ENCODE measurements around the gene CTSO.
"Not testable (repeated sequence)": the region's sequence is repeated elsewhere in the genome, so short reads cannot be mapped to it uniquely, and the experiment has no call there.

CTSO gene

DNA sequence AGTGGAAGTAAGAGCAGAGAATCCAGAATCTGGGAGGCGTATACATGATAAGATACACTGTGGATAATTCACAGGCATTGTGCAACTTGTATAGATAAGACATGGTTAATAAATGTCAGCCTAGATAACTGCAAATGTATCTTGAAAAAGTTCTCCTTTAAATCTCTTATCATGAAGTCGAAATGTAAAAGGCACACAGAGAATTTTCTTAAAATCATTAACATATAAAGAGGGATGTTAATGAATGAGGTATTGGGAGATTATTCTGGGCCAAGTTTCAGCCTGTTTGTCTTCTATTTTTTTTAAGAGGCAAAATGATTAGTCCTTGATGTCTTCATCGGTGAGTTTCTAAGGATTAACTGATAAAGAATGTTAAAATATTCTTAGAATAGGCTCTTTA, 49.3 kb downstream of the CTSO start:
- DNase-seq, result no peak

DNA sequence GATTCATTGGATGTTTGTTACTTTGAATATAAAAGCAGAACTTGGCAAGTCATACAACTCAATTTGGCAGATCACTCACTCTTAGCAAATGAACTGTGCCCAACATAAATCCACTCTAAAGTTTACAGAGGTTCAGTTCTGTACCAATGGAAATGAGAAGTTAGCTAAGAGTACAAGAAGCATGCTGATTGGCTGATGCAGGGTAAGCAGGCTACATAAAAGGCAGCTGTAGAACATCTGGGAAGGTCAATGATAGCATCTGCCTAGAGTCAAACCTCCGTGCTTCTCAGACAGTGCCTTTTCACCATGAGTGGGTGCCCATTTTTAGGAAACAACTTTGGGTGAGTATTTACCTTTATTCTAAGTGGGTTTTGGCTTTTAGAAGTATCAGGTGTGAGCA, 50.2 kb downstream of the CTSO start, which contains the start of gene TDO2:
Gene TDO2 (plus strand): TSS at position 244 of the 400 bp plus-strand sequence. CDS start 63 bp downstream, at position 307.
- DNase-seq, result no peak

DNA sequence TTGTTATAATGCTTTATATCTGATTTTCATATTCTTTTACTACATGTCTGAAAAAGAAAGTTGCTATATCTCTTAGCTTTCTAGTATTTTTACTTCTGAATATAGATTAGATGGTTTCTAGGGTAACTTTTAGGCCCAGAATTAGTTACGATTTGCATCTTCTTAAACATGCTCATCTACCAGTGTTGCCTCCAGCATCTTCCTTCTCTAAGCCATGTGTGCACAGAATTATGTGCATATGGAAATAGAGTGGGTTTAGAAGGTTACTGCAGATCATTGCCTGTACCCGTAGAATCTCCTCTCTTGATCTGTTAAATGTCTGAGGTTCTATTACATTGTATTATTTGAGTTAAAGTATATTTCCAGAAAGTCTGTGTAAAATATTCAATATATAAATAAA, 52.7 kb downstream of the CTSO start:
- no peak for DNase-seq

DNA sequence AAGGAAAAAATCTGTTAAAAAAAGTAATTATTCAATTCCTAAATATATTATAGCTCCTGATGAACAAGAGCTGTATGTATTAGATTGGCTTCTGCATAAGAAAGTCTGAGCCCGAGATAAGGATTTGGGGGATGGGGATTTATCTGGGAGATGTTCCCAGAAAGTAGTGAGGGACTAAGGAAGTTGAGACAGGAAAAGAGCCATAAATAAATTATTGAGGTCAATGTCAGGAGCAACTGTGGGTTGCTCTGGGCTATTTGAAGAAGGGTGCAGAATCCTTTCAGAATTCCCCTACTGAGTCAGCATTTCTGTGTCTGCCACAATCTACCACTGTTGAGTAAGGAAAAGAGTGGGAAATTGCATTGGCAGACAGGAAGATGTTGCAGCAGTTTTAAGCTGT, 53.3 kb downstream of the CTSO start:
- no peak for DNase-seq

DNA sequence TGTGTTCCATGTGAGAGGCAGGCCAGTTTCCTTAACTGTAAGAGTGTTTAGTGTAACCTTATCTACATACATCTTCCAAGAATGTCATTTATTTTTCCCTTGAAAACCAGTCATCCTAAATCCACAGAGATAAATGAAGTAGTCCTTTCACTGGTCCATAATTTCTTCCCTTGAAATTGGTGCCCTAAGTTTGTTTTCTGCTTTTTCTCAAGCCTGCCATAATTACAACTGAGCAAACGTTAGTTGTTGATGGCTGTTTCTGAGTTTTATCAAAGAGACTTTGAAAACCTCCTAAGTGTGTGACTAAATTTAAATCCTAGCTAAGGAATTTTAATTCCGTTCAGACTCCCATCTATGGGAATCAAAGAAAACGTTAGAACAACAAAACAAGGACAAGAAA, 53.8 kb downstream of the CTSO start:
- no peak for DNase-seq

DNA sequence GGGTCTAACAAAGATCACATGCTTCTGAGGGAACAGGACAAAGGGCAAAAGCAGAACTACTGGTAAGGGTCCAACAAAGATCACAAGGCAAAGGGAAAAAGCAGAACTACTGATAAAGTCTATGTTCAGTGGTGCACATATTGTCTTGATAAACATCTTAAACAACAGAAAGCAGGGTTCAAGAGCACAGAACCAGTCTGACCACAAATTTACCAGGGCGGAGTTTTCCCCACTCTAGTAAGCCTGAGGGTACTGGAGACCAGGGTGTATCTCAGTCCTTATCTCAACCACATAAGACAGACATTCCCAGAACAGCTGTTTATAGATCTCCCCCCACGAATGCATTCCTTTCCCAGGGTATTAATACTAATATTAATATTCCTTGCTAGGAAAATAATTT, 55.3 kb downstream of the CTSO start:
- DNase-seq, result not testable (repeated sequence)

DNA sequence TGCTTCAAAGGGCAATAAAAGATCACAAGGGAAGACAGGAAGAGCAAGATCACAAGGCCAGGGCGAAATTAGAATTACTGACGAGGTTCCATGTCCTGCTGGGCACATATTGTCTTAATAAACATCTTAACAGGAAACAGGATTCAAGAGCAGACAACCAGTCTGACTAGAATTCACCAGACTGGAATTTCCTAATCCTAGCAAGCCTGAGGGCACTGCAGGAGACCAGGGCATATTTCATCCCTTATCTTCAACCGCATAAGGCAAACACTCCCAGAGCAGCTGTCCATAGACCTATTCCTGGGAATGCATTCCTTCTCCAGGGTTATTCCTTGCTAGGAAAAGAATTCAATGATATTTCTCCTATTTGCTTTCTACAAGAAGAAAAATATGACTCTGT, 62.6 kb downstream of the CTSO start:
- DNase-seq, result no peak

DNA sequence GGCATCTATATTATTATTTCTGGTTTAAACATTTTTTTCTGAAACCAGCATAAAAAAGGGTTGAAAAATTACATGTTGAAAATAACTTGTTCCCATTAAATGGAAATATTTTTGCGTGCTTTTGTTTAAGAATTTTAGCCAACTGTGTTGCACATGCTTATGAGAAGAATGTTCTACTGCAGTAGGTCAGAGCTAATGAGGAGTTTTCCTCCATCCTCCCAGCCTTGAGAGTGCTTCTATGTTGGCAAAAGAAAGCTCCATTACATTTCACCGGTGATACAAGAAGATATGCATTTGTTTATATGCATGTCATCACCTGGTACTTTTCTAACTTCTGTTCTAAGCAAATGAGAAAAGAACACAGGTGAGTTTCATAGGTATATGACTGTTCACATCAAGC, 63.7 kb downstream of the CTSO start:
- no peak for DNase-seq

DNA sequence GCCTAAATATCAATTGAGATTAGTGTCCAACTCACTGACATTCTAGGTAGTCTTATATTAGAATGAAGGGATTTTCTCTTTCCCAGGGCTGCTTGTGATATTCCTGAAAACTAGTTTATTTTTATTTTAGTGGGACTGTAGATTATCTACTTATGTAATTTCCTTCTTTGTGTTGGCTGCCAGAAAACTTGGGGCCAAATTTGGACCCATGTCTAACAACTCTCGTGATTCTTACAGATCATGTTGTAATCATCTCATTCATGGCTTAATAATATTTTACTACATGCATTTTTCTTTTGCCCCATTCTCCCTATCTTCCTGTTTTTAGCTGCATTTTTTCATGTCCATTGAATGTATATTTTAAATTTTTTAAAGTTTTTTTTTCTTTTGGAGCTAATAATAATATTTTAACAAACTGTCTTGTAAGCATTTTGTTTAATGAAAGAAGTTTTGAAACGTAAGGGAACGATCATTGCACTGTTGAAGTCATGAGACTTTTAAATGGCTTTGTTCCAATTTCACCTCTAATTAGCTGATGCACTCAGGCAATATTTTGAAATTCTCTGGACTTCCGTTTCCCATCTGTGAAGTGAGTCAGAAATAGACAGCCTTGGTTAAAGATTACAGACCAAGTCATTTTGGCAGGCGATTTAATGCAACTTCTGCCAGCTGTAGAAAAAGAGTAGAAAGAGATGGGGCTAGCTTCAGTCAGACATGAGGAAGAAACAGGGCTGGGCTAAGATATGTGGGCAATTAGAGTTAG, 64.5 kb downstream of the CTSO start:
- no peak for DNase-seq

DNA sequence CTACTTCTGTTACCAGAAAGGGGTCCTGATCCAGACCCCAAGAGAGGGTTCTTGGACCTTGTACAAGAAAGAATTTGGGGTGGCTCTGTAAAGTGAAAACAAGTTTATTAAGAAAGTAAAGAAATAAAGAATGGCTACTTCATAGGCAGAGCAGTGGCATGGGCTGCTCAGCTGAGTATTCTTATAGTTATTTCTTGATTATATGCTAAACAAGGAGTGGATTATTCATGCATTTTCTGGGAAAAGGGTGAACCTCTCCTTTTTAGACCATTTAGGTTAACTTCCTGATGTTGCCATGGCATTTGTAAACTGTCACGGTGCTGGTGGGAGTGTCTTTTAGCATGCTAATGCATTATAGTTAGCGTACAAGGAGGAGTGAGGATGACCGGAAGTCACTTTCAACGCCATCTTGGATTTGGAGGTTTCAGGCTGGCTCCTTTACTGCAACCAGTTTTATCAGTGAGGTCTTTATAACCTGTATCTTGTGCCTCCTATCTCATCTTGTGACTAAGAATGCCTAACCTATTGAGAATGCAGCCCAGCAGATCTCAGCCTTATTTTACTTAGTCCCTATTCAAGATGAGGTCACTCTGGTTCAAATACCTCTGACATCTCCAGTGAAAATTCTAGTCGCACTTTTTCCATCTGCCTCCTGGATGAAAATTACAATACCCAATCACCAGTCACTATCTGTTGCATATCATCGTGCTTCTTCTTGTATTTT, 65.7 kb downstream of the CTSO start:
- no peak for DNase-seq

DNA sequence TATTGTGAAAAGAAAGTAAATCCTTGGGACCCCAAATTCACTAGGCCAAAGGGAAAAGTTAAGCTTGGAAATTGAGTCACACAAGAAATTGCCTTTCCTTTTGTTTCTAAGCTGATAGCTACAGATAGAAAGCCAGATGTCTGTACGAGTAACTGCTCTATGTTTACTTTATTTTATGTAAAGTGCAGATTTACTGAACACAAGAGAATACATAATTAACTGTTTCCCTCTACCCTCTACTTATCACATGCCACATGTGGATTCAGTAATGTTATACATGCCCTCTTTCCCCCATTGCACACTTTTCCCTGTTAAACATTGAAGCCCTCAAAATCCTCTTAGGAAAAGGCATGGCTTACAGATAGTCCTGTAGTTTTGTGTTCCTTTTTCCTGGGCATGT, 66.6 kb downstream of the CTSO start:
- no peak for DNase-seq

DNA sequence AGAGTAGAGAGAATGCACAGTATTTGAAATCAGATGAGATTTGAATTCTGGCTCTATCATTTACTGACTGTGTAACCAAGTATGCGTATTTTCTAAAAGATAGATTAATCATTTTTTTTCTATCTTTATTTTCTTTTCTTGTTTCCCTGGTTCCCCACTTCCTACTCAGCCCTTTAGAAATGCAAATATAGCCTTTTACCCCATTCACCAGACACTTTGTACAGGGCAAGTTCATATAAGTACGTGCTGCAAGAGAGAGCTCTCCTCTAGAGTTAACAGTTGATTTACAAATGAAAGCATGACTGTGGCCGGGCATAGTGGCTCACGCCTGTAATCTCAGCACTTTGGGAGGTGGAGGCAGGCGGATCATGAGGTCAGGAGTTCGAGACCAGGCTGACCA, 68.0 kb downstream of the CTSO start:
- DNase-seq, result no peak

DNA sequence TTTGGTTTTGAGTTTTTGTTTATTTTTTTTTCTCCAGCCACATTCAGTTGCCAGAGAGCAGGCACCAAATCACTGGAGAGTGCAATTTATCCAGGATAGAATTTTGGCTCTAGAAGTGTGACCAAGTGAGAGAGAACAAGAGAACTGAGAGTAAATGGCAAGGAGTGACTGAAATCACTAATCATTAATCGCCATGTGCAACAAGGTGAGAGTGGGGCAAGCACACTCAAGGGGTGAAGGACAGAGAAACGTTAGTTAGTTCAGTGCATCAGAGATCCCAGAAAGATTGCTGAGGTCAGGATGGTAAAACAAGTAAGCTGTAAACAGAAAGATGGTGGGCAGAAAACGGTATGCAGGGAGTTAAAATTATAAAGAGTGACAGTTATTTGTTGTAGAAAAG, 69.8 kb downstream of the CTSO start:
- DNase-seq, result no peak

DNA sequence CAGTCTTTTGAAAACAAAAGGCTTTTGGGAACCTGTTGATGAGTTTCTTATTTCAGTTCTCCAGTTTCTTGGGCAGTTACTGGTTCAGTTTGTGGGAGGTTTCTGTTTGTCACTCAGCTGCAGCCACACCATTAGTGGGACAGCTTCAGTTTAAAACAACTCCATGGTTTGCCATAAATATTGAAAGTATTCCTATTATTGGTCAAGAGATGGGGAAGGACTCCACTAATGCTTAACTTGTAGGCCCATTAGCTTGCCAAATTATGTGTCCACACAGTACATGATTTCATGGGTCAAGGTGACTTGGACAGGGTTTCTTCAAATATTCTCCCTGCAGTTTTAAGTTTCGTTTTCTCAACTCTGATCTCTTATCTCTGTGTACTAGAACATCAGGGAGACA, 72.1 kb downstream of the CTSO start:
- DNase-seq, result no peak

DNA sequence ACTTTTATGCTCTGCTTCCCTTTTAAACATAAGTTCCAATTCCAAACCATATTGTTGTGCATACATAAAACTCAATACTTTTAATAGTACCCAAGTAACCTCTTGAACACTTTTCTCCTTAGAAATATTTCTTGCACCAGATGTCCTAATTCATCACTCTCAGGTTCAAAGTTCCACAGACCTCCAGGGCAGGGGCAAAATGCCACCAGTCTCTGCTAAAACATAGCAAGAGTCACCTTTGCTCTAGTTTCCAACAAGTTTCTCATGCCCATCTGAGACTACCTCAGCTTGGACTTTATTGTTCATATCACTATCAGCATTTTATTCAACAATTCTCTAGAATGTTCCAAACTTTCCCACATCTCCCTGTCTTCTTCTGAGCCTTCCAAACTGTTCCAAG, 73.9 kb downstream of the CTSO start:
- DNase-seq, result no peak

DNA sequence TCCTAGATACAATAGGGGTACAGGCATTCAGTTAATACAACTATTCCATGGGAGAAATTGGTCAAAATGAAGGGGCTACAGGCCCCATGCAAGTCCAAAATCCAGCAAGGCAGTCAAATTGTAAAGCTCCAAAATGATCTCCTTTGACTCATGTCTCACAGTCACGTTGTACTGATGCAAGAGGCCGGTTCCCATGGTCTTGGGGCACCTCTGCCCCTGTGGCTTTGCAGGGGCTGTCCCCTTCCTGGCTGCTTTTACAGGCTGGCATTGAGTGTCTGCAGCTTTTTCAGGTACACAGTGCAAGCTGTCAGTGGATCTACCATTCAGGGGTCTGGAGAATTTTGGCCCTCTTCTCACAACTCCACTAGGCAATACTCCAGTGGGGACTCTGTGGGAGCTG, 75.1 kb downstream of the CTSO start:
- no peak for DNase-seq

DNA sequence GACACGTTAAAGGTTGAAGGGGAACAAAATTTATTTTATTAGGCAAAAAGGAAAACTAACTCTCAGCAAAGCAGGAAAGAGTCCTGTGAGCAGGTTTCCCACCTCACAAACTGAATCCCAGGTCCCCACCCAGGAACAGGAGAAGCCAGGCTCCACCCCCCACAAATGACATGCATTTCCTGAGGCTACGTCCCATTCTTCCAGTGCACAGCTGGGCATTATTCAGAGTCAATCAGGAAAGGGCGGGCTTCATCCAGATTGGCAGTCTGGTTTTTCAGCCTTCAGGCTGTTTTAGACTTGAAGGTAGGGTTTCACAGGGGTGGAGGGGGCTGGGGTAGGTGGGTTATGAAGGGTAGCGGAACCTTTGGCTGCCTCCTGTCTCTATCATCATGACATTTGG, 75.7 kb downstream of the CTSO start:
- DNase-seq, result no peak

DNA sequence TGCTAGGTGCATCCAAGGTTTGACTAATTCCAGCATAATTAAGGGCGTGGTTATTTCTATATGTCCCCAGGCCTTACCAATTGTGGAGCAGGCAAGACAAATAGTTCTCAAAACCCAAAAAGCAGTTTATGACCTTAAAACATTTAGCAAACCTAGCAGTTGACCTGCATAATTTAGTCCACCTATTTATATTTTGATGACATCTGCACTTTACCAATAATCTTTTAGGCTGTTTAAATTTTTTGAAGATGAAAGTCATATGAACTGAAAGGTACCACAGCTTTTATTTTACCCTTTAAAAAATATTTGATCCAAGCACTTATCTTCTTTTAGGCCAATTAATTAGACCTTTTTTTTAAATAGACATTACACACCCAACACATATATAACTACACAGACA, 77.8 kb downstream of the CTSO start:
- DNase-seq, result no peak
